Gastrocnemius medialis (tissue), 4 donors: ENCODE data around the gene WNT5A. TPM values are rescaled to one million over a fixed set of nuclear protein-coding genes. Genes with fewer than 3 reads are reported as not detected.

ENCODE experiments used
- ATAC-seq, 2 donors: fragments of 150-250 bp; one replicate each; pipeline ENCODE4 v1.9.1; 2016
- DNase-seq, 2 donors: peaks; one replicate each; pipeline ENCODE4 v3.0.0-alpha.2; 2019
- H3K27ac ChIP-seq, 4 donors: fragments of 200-600 bp; sonication (generic); 1 replicate in 1 of 4; 2 replicates in 3 of 4; pipeline ENCODE4 v1.5.1; 2016 to 2018; ENCODE audit warnings: mild to moderate bottlenecking in 2 of 4, moderate library complexity in 1 of 4
- H3K27me3 ChIP-seq, 3 donors: fragments of 200-600 bp; sonication (generic) in 2 of 3; 1 replicate in 1 of 3; 2 replicates in 2 of 3; pipeline versions ENCODE4 v1.5.1 to v1.6.0; 2016 to 2019; ENCODE audit warnings: mild to moderate bottlenecking in 1 of 3, moderate library complexity in 1 of 3
- H3K36me3 ChIP-seq, 2 donors: fragments of 200-600 bp; sonication (generic) in 1 of 2; one replicate each; pipeline ENCODE4 v1.5.1; 2017 to 2018
- H3K4me1 ChIP-seq, 2 donors: fragments of 200-600 bp; sonication (generic) in 1 of 2; one replicate each; pipeline ENCODE4 v1.5.1; 2016 to 2017; ENCODE audit warnings: mild to moderate bottlenecking in 2 of 2
- H3K4me3 ChIP-seq, 4 donors: fragments of 200-600 bp; sonication (generic) in 3 of 4; 1 replicate in 1 of 4; 2 replicates in 3 of 4; pipeline ENCODE4 v1.5.1; 2016 to 2019; ENCODE audit warnings: mild to moderate bottlenecking in 2 of 4
- H3K9me3 ChIP-seq, 3 donors: fragments of 200-600 bp; sonication (generic) in 2 of 3; 1 replicate in 1 of 3; 2 replicates in 2 of 3; pipeline ENCODE4 v1.5.1; 2016 to 2019
- CTCF ChIP-seq, 5 experiments: fragments of 450-650 bp in 3 of 5; fragments of 200-600 bp in 2 of 5; sonication (generic) in 2 of 5; IDR thresholded peaks in 4 of 5; conservative IDR thresholded peaks in 1 of 5; 1 replicate in 4 of 5; 2 replicates in 1 of 5; pipeline ENCODE4 v1.5.1; 2016 to 2019; ENCODE audit warnings: antibody characterized with exemption in 5 of 5, mild to moderate bottlenecking in 3 of 5, moderate library complexity in 3 of 5
- POLR2A ChIP-seq, 2 donors: fragments of 450-650 bp; IDR thresholded peaks; one replicate each; pipeline ENCODE4 v1.6.1; 2017; ENCODE audit warnings: antibody characterized with exemption in 2 of 2, mild to moderate bottlenecking in 2 of 2, moderate library complexity in 2 of 2
- in situ Hi-C, 4 donors: fragments of 200-750 bp; cut with MboI; loops; one replicate each; pipeline versions ENCODE4 v1.15.0 to v1.8.0; 2017; ENCODE audit warnings: low sequenced_read_pairs in 4 of 4
- intact Hi-C: fragments of 100-400 bp; cut with DNase I; formaldehyde crosslinking; loops from one replicate; pipeline ENCODE4 v1.15.1; 2023; ENCODE audit warnings: low total_unique reads
- total RNA-seq, 4 donors: library from RNA; depleted of rRNA; stranded (reverse); fragments of >200 nt; gene quantifications; one replicate each; pipeline versions ENCODE4 v1.1.0 to v1.2.3, GENCODE V29; 2016

WNT5A gene
- total RNA-seq, 4 donors from 2014 or later = 1.6 to 2.9 (median 1.9) TPM

- ATAC-seq = no peak
- Histone ChIP-seq H3K9me3 (no peaks in the 10 kb centered on the region), H3K4me1 (no peaks in the 10 kb centered on the region), H3K27me3 (no peaks in the 10 kb centered on the region), H3K36me3 (no peaks in the 10 kb centered on the region), H3K4me3 (no peak overlapping the region), H3K27ac (no peak overlapping the region)
- intact Hi-C loops (no loop called here), in situ Hi-C loops (no loop called here)
- TF ChIP-seq CTCF (IDR thresholded peaks at IDR 0.05 in 4 of 5, conservative IDR thresholded peaks at IDR 0.05 in 1 of 5) (no peak), POLR2A (IDR thresholded peaks at IDR 0.05) (no peak)
- DNase-seq = no peak
Observed at GRCh38 chr3:55426486-55426885, 60.6 kb downstream of the WNT5A start.

GRCh38 chr3:55423782-55424181, 63.3 kb downstream of the WNT5A start:
- Histone ChIP-seq H3K36me3 (no peaks in the 10 kb centered on the region), H3K4me1 (no peaks in the 10 kb centered on the region), H3K4me3 (no peak overlapping the region), H3K27me3 (no peaks in the 10 kb centered on the region), H3K27ac (no peak overlapping the region), H3K9me3 (no peaks in the 10 kb centered on the region)
- TF ChIP-seq POLR2A (IDR thresholded peaks at IDR 0.05) (no peak), CTCF (IDR thresholded peaks at IDR 0.05 in 4 of 5, conservative IDR thresholded peaks at IDR 0.05 in 1 of 5) (no peak)
- ATAC-seq (no peak), DNase-seq (no peak)
- in situ Hi-C loops = no loop called here
- intact Hi-C loops = no loop called here

GRCh38 chr3:55417211-55417610, 69.9 kb downstream of the WNT5A start:
- intact Hi-C loops (no loop called here), in situ Hi-C loops (no loop called here)

GRCh38 chr3:55416331-55416821, 70.7 kb downstream of the WNT5A start:
- intact Hi-C loops = no loop called here
- no peaks in the 10 kb centered on the region for H3K36me3 ChIP-seq
- H3K4me3 ChIP-seq = no peak overlapping the region
- TF ChIP-seq CTCF (IDR thresholded peaks at IDR 0.05 in 4 of 5, conservative IDR thresholded peaks at IDR 0.05 in 1 of 5) = no peak
- no peak for TF ChIP-seq POLR2A (IDR thresholded peaks at IDR 0.05)
- ATAC-seq (no peak), DNase-seq (no peak)
- H3K4me1 ChIP-seq = no peaks in the 10 kb centered on the region
- no peaks in the 10 kb centered on the region for H3K27me3 ChIP-seq
- in situ Hi-C loops = no loop called here
- no peaks in the 10 kb centered on the region for H3K9me3 ChIP-seq
- H3K27ac ChIP-seq = no peak overlapping the region

More at GRCh38 chr3:55417211-55417610, 69.9 kb downstream of the WNT5A start:
- Histone ChIP-seq H3K27me3 (no peaks in the 10 kb centered on the region), H3K36me3 (no peaks in the 10 kb centered on the region), H3K27ac (no peak overlapping the region), H3K9me3 (no peaks in the 10 kb centered on the region), H3K4me1 (no peaks in the 10 kb centered on the region), H3K4me3 (no peak overlapping the region)
- TF ChIP-seq POLR2A (IDR thresholded peaks at IDR 0.05) (no peak), CTCF (IDR thresholded peaks at IDR 0.05 in 4 of 5, conservative IDR thresholded peaks at IDR 0.05 in 1 of 5) (no peak)
- DNase-seq = no peak
- ATAC-seq = no peak
